ENCODE data around the gene PLP1.
"Not testable (repeated sequence)": the region's sequence is repeated elsewhere in the genome, so short reads cannot be mapped to it uniquely, and the experiment has no call there.

PLP1 gene

GRCh38 chrX:103780336-103781061, 3.9 kb downstream of the PLP1 start:
- no peak for DNase-seq (ENCODE audit: extremely low spot score, insufficient read length, low read depth)
- FAIRE-seq, result no peak

DNA sequence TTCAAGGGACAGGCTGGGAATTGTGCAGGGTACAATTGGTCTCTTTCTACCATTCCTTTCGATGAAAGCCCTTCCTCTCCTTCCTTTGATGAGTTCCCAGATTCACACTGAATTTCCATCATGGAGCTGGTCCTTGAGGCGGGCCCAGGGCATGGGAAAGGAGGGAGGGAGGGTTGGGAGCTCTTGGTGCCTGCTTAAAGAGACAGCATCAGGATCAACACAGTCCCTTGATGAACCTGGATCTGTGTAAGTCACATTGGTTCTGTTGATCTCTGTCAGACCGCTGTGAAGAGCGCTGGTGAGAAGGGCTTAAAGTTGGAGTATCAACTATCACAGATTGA, 4.4 kb downstream of the PLP1 start:
- DNase-seq (ENCODE audit: extremely low spot score, insufficient read length, low read depth) (no peak), FAIRE-seq (no peak)

DNA sequence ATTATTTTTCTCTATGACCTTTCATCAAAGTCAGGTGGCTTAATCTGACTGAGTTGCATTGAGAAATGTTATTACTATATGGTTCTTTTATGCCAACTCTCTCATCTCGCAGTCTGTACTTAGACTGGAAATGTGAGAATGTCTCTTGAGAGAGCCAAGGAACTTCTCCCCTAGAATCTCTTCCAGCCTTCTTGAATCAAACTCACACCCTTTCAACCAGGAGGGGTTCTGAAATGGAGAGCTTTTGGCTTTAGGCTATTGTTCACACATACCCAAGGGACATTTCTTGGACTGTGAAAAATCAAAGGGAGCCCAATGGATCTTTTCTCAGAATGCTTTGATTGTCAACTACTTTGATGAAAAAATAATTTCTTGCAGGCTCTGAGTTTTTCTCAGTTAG, 5.1 kb downstream of the PLP1 start:
- DNase-seq (ENCODE audit: extremely low spot score, insufficient read length, low read depth) (no peak), FAIRE-seq (no peak)

GRCh38 chrX:103782640-103783039, 6.0 kb downstream of the PLP1 start:
- FAIRE-seq (no peak), DNase-seq (ENCODE audit: extremely low spot score, insufficient read length, low read depth) (no peak)

GRCh38 chrX:103783196-103783595, 6.6 kb downstream of the PLP1 start:
- no peak for FAIRE-seq
- no peak for DNase-seq (ENCODE audit: extremely low spot score, insufficient read length, low read depth)

GRCh38 chrX:103783971-103784370, 7.3 kb downstream of the PLP1 start:
- DNase-seq (ENCODE audit: extremely low spot score, insufficient read length, low read depth) (no peak), FAIRE-seq (no peak)

GRCh38 chrX:103789004-103789403, 12.4 kb downstream of the PLP1 start:
- DNase-seq (ENCODE audit: extremely low spot score, insufficient read length, low read depth), result no peak
- FAIRE-seq, result peak; percentile 78

GRCh38 chrX:103791228-103791627, 14.6 kb downstream of the PLP1 start:
- FAIRE-seq (no peak), DNase-seq (ENCODE audit: extremely low spot score, insufficient read length, low read depth) (no peak)

DNA sequence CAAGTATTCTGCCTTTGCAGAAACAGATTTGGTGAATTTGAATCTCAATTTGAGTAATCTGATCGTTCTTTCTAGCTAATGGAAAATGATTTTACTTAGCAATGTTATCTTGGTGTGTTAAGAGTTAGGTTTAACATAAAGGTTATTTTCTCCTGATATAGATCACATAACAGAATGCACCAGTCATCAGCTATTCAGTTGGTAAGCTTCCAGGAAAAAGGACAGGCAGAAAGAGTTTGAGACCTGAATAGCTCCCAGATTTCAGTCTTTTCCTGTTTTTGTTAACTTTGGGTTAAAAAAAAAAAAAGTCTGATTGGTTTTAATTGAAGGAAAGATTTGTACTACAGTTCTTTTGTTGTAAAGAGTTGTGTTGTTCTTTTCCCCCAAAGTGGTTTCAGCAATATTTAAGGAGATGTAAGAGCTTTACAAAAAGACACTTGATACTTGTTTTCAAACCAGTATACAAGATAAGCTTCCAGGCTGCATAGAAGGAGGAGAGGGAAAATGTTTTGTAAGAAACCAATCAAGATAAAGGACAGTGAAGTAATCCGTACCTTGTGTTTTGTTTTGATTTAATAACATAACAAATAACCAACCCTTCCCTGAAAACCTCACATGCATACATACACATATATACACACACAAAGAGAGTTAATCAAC, 15.3 kb downstream of the PLP1 start:
- DNase-seq (ENCODE audit: extremely low spot score, insufficient read length, low read depth) (no peak), FAIRE-seq (no peak)

DNA sequence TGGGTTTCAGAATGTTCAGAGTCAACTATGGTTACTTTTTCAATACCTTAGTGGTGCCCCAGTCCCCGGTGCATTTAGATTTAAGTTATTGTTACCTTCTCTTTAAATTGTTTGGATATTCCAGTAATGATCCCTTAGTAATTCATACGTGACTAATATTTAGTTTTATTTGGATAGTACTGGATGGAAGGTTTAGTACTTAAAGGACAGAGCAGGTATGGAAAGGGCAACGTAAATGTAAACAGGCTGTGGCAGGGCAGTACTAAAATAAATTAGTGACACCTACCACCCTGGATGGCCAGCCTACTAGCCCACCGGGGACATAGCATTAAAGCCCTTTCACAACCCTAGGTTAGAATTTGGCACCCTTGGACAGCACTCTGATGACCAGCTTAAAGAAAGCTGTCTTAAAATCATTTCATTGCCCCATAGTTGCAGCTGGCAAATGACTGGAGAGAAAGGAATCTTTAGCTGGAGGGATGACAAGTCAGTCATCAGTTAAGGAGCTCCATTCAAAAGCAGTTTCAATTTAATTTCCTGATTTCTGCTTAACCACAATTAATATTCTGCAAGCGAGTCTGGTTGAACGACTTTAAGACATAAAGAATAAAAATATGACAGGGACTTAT, 16.4 kb downstream of the PLP1 start:
- DNase-seq (ENCODE audit: extremely low spot score, insufficient read length, low read depth), result no peak
- FAIRE-seq, result no peak

DNA sequence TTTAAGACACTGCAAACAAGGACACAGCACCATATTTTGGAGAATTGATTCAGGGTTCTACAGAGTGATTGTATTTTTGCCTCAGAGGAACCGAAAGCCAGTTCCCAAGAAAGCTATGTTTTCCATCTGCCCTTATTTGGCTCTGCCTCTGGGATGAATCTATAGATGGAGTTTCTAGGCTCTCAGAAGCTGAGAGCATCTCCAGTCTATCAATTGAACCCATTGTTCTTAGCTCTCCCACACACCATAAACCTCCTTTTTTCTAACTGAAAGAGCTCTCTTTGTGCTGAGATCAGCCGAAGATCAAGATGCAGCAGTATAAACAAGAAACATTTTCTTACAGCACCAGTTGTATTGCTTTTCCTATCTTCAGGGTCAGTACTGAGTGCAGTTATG, 16.9 kb downstream of the PLP1 start:
- DNase-seq (ENCODE audit: extremely low spot score, insufficient read length, low read depth), result no peak

GRCh38 chrX:103794119-103794518, 17.5 kb downstream of the PLP1 start:
- DNase-seq (ENCODE audit: extremely low spot score, insufficient read length, low read depth) (no peak), FAIRE-seq (no peak)

More for the DNA sequence above, 16.9 kb downstream of the PLP1 start:
- no peak for FAIRE-seq

DNA sequence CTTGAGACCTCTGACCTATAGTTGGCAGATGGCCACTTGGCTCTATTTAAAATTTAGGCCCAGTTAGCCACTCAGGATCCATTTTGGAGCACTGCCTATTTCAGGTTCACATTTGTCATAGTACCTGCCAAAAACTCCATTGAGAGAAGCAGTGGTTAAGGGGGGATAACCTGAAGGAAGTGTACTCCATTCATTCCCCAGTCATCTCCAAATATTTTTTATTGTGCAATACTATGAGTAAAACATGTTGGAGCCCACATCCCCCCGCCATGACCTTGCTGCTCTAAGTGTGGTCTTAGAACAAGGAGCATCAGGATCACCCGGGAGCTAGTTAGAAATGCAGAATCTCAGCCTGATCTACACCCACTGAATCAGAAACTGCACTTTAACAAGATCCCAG, 21.1 kb downstream of the PLP1 start:
- no peak for DNase-seq (ENCODE audit: extremely low spot score, insufficient read length, low read depth)
- no peak for FAIRE-seq

DNA sequence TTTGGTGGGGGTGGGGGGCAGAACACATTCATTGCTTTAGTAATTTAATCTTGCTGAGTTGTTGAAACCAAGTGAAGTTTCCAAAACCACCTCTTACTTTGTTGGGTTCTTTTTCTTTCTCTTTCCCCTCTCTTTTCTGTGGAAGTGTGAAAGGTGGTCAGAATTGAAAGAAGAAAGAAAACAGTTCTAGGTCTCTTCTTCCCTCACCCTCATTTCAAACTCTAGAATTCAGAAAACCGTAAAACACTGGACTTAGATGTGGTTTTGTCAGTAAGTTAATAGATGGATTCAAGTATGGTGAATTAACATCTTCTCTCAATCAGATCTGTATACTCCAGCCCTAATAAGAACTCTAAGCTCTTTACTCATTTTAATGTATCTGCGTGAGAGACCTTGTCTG, 23.7 kb downstream of the PLP1 start:
- no peak for FAIRE-seq
- DNase-seq (ENCODE audit: extremely low spot score, insufficient read length, low read depth), result no peak

DNA sequence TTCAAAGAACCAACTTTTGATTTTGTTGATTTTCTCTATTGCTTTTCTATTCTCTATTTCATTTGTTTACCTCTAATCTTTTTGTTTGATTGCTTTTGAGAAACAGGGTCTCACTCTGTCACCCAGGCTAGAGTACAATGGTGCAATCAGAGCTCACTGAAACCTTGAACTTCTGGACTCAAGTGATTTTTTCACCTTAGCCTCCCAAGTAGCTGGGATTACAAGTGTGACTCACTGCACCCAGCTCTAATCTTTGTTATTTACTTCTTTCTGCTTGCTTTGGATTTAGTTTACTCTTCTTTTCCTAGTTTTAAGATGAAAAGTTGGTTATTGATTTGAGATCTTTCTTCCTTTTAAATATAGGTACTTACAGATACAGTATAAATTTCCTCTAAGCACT, 29.2 kb downstream of the PLP1 start:
- FAIRE-seq (no peak), DNase-seq (ENCODE audit: extremely low spot score, insufficient read length, low read depth) (no peak)

DNA sequence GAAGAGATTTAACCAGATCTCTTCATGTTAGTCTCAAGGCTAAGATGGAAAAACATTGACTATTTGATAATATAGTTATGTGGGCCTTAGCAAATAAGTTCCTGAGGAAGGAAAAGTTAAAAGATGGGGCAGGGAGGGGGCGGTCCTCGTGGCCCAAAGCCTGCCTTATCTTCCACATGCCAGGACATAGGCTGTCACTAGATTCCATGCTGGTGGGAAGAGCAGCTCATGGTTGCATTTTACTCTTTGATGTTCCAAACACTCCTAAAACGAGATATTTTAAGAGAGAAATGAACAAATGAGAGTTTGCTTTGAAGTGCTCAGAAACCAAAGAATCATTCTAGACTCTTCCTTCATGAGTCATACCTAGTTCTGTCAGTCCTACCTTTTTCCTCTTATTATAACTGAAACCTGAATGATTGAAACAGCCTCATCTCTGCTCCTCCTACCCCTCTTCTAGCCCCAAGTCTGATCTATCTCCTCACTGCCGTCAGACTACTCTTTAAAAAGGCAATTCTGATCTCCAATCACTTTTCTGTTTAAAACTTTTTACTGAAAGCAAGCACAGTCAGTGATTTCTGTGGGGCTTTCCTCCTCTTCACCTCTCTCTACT, 30.3 kb downstream of the PLP1 start:
- no peak for DNase-seq (ENCODE audit: extremely low spot score, insufficient read length, low read depth)
- FAIRE-seq, result no peak

DNA sequence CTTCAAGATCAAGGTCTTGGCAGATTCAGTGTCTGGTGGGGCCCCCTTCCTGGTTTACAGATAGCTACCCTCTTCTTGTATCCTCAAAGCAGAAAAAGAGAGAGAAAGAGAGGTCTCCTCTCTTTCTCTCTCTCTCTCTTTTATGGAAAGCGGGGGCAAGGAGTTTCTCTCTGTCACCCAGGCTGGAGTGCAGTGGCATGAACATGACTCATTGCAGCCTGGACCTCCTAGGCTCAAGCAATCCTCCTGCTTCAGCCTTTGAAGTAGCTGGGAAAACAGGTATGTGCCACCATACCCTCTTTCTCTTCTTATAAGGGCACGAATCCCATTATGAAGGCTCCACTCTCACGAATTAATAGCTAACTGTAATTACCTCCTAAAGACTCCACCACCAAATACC, 35.2 kb downstream of the PLP1 start:
- FAIRE-seq, result no peak
- no peak for DNase-seq (ENCODE audit: extremely low spot score, insufficient read length, low read depth)

- not testable (repeated sequence) for FAIRE-seq; DNase-seq (ENCODE audit: extremely low spot score, insufficient read length, low read depth)
These were observed 40.5 kb downstream of the PLP1 start for GRCh38 chrX:103817101-103817500.

- DNase-seq (ENCODE audit: extremely low spot score, insufficient read length, low read depth) (no peak), FAIRE-seq (no peak)
These were observed 40.9 kb downstream of the PLP1 start for GRCh38 chrX:103817502-103817901.

GRCh38 chrX:103818842-103819619, 42.4 kb downstream of the PLP1 start:
- FAIRE-seq (no peak), DNase-seq (ENCODE audit: extremely low spot score, insufficient read length, low read depth) (no peak)
